Keratinocyte (primary cell): ENCODE results near the gene DHX58. TPM values are rescaled to one million over a fixed set of nuclear protein-coding genes. Genes with fewer than 3 reads are reported as not detected.
A peak's percentile ranks its signal among the peaks of the same experiment; 100 is the strongest.

Source experiments
- DNase-seq: peaks from one replicate; pipeline ENCODE4 v3.0.0-alpha.2; 2011; ENCODE audit warnings: low read depth, missing footprints, low spot score
- FAIRE-seq: peaks from 2 replicates; lab custom pipeline; 2011; peaks lifted over from hg19 to GRCh38; lab: Jason Lieb, UNC
- H2AFZ ChIP-seq: 2 replicates; pipeline ENCODE4 v1.6.0; 2012; ENCODE audit warnings: low read length, control low read depth, inconsistent platforms; ENCODE audit not compliant: control insufficient read depth
- H3K27ac ChIP-seq: 2 replicates; pipeline ENCODE4 v1.5.1; 2011; ENCODE audit warnings: low read length; ENCODE audit not compliant: control insufficient read depth, insufficient read depth
- H3K27me3 ChIP-seq: 3 replicates; pipeline ENCODE4 v1.6.0; 2011; ENCODE audit warnings: low read length; ENCODE audit not compliant: control insufficient read depth, insufficient read depth; ENCODE audit errors: extremely low read depth
- H3K36me3 ChIP-seq, 2 experiments: 2 replicates in 1 of 2; 3 replicates in 1 of 2; pipeline ENCODE4 v1.5.1; 2011; ENCODE audit warnings: low read length in 2 of 2, mild to moderate bottlenecking in 1 of 2; ENCODE audit not compliant: control insufficient read depth in 2 of 2, insufficient read depth in 2 of 2; ENCODE audit errors: extremely low read depth in 1 of 2
- H3K4me1 ChIP-seq: 3 replicates; pipeline ENCODE4 v1.5.1; 2011; ENCODE audit warnings: low read length; ENCODE audit not compliant: control insufficient read depth, insufficient read depth; ENCODE audit errors: extremely low read depth
- H3K4me2 ChIP-seq: 3 replicates; pipeline ENCODE4 v1.6.0; 2011; ENCODE audit warnings: low read depth, low read length; ENCODE audit not compliant: control insufficient read depth, insufficient read depth; ENCODE audit errors: extremely low read depth
- H3K4me3 ChIP-seq, 3 experiments: fragments of 200-600 bp in 1 of 3; sonication (generic) in 1 of 3; 2 replicates in 2 of 3; 3 replicates in 1 of 3; pipeline ENCODE4 v1.5.1; 2011 to 2016; ENCODE audit warnings: low read length in 3 of 3, mild to moderate bottlenecking in 3 of 3, control low read depth in 2 of 3, inconsistent platforms in 1 of 3, low read depth in 1 of 3, mixed read lengths in 1 of 3, mixed run types in 1 of 3, moderate library complexity in 1 of 3; ENCODE audit not compliant: control insufficient read depth in 2 of 3, insufficient read depth in 2 of 3; ENCODE audit errors: extremely low read depth in 1 of 3
- H3K79me2 ChIP-seq: 2 replicates; pipeline ENCODE4 v1.6.0; 2012; ENCODE audit warnings: low read length; ENCODE audit not compliant: control insufficient read depth, insufficient read depth
- H3K9ac ChIP-seq: 3 replicates; pipeline ENCODE4 v1.6.0; 2011; ENCODE audit warnings: low read length; ENCODE audit not compliant: control insufficient read depth, insufficient read depth; ENCODE audit errors: extremely low read depth
- H3K9me1 ChIP-seq: 3 replicates; pipeline ENCODE4 v1.6.0; 2011; ENCODE audit warnings: low read length; ENCODE audit not compliant: control insufficient read depth, insufficient read depth; ENCODE audit errors: extremely low read depth
- H3K9me3 ChIP-seq: 2 replicates; pipeline ENCODE4 v1.5.1; 2012; ENCODE audit warnings: low read depth, low read length; ENCODE audit not compliant: control insufficient read depth
- H4K20me1 ChIP-seq: 3 replicates; pipeline ENCODE4 v1.6.0; 2011; ENCODE audit warnings: low read length; ENCODE audit not compliant: control insufficient read depth, insufficient read depth; ENCODE audit errors: extremely low read depth
- CTCF ChIP-seq, 3 experiments: IDR thresholded peaks in 1 of 3; conservative IDR thresholded peaks in 1 of 3; optimal IDR thresholded peaks in 1 of 3; 2 replicates in 2 of 3; 3 replicates in 1 of 3; pipeline versions ENCODE3 to v1.5.1; 2011; ENCODE audit warnings: low read length in 3 of 3, mild to moderate bottlenecking in 3 of 3, moderate library complexity in 2 of 3, control low read depth in 1 of 3, inconsistent platforms in 1 of 3; ENCODE audit not compliant: insufficient read depth in 2 of 3; ENCODE audit errors: extremely low read depth in 1 of 3
- EZH2 ChIP-seq: IDR thresholded peaks from one replicate; pipeline ENCODE4 v1.6.1; 2012; ENCODE audit warnings: inconsistent platforms, mild to moderate bottlenecking, low read length, moderate library complexity
- dilution Hi-C: fragments of 300-500 bp; cut with MboI; formaldehyde crosslinking; loops from one replicate; pipeline ENCODE4 v1.7.0; 2020; ENCODE audit warnings: low sequenced_read_pairs; ENCODE audit not compliant: extremely low pct_ligation_motif_present
- polyA plus RNA-seq, 5 experiments: library from polyadenylated mRNA; depleted of rRNA in 3 of 5; stranded (reverse) in 3 of 5; stranded (forward) in 1 of 5; unstranded in 1 of 5; fragments of >200 nt; gene quantifications; 1 replicate in 1 of 5; 2 replicates in 3 of 5; 3 replicates in 1 of 5; pipeline versions ENCODE4 v1.2.1 to v1.2.3, GENCODE V29; 2011 to 2012; ENCODE audit warnings: missing spikeins in 2 of 5, low read depth in 1 of 5, low replicate concordance in 1 of 5

The DHX58 gene
- polyA plus RNA-seq, 1 donor (not counting 4 experiments of a cell fraction or from before 2014, with no cell fraction given), result 5.2 TPM

DNA sequence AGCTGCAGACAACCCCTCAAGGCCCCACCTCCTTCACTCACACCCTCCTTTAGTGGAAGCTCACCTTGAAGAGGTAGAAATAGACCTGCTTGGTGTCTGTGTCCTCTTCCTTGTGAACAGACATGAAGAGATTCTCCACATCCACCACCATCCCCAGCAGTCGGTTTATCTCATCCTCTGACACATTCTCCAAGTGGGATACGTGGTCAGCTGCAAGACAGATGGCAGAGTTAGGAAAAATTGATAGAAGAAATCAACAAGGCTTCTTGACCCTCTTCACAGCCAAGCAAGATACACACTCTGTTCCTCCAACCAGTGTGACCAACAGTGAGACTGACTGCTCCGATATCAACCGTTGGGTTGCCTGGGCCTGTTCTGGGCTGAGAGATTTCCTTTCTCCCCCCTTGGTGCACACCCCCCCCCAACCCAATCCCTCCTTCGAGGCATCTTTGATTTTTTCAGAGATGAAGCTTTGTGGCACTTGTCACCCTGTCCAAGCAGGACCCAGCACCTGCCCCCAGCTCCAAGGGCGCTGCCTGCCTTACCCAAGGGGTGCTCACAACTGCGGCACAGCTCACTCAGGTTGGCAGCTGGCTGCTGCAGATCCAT lies 7.8 kb upstream of the DHX58 start:
- Histone ChIP-seq H3K4me1 (peaks cover 23% of the 10 kb centered on the region), H4K20me1 (no peaks in the 10 kb centered on the region), H3K79me2 (peaks cover 3% of the 10 kb centered on the region), H3K27me3 (no peaks in the 10 kb centered on the region), H3K27ac (no peak overlapping the region), H3K36me3 (peaks cover 16 to 28% of the 10 kb centered on the region in 2 experiments), H3K9me1 (no peaks in the 10 kb centered on the region), H2AFZ (no peak overlapping the region), H3K4me3 (peak overlapping the region; percentile 67 to 75 (median 68)), H3K4me2 (peak overlapping the region; percentile 88), H3K9ac (peak overlapping the region; percentile 24), H3K9me3 (no peaks in the 10 kb centered on the region)
- TF ChIP-seq EZH2 (no peak), CTCF (optimal IDR thresholded peaks at IDR 0.05 in 1 of 3, IDR thresholded peaks at IDR 0.05 in 1 of 3, conservative IDR thresholded peaks at IDR 0.05 in 1 of 3; ENCODE audit: extremely low read depth in 1 of 3, insufficient read depth in 2 of 3, low read length in 3 of 3) (no peak)
- dilution Hi-C loops, result no loop called here
- FAIRE-seq (peak; percentile 69), DNase-seq (no peak)

DNA sequence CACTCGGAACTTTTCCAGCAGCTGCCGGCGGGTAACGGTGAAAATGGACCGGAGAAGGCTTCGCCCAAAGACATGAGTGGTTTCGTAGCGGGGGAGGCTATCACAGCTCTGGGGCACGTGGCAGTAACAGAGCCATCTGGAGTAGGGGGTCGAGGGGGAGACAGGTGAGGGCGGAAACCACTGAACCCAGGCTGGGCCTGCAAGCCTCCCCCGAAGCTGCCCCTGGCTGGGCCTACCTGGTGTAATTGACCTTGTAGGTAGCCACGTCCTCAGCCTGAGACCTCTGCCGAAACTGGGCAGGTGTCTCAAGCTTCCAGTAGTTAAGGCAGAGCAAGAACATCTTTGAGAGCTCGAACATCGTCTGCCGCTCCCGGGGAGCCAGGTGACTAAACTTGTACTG lies 6.8 kb upstream of the DHX58 start:
- no peak for TF ChIP-seq CTCF (optimal IDR thresholded peaks at IDR 0.05 in 1 of 3, IDR thresholded peaks at IDR 0.05 in 1 of 3, conservative IDR thresholded peaks at IDR 0.05 in 1 of 3; ENCODE audit: extremely low read depth in 1 of 3, insufficient read depth in 2 of 3, low read length in 3 of 3)
- no peak for TF ChIP-seq EZH2
- peaks cover 3% of the 10 kb centered on the region for H3K79me2 ChIP-seq
- H3K9me3 ChIP-seq, result no peaks in the 10 kb centered on the region

More for the DNA sequence above, 6.8 kb upstream of the DHX58 start:
- no peak for DNase-seq
- FAIRE-seq, result no peak
- Histone ChIP-seq H3K9me1 (no peaks in the 10 kb centered on the region), H2AFZ (no peak overlapping the region), H4K20me1 (no peaks in the 10 kb centered on the region), H3K27me3 (no peaks in the 10 kb centered on the region), H3K27ac (no peak overlapping the region), H3K9ac (no peak overlapping the region), H3K4me1 (peaks cover 27% of the 10 kb centered on the region), H3K36me3 (peaks cover 16 to 26% of the 10 kb centered on the region in 2 experiments), H3K4me2 (no peak overlapping the region), H3K4me3 (no peak overlapping the region)
- dilution Hi-C loops, result no loop called here
